HEK293 (cell line): ENCODE measurements around the gene CD8B.

Source experiments
- KLF1 ChIP-seq: fragments of 450-650 bp; formaldehyde crosslinking; IDR thresholded peaks from 2 replicates; pipeline ENCODE4 v1.5.1; 2016; ENCODE audit warnings: missing biosample characterization, missing genetic modification characterization
- OVOL3 ChIP-seq: fragments of 450-650 bp; formaldehyde crosslinking; IDR thresholded peaks from 2 replicates; pipeline ENCODE4 v1.5.1; 2016; ENCODE audit warnings: missing biosample characterization, missing genetic modification characterization
- SCRT1 ChIP-seq: fragments of 450-650 bp; formaldehyde crosslinking; IDR thresholded peaks from 2 replicates; pipeline ENCODE4 v1.5.1; 2016; ENCODE audit warnings: missing biosample characterization, missing genetic modification characterization, borderline replicate concordance
- ZFP37 ChIP-seq: fragments of 450-650 bp; formaldehyde crosslinking; IDR thresholded peaks from 2 replicates; pipeline ENCODE4 v1.5.1; 2016; ENCODE audit warnings: missing biosample characterization, missing genetic modification characterization
- ZNF133 ChIP-seq: fragments of 450-650 bp; formaldehyde crosslinking; IDR thresholded peaks from 2 replicates; pipeline ENCODE4 v1.5.1; 2016; ENCODE audit warnings: missing biosample characterization, missing genetic modification characterization
- ZNF19 ChIP-seq: fragments of 450-650 bp; formaldehyde crosslinking; IDR thresholded peaks from 2 replicates; pipeline ENCODE4; 2016; ENCODE audit warnings: missing biosample characterization, missing genetic modification characterization, low read depth
- ZNF2 ChIP-seq: fragments of 450-650 bp; formaldehyde crosslinking; IDR thresholded peaks from 2 replicates; pipeline ENCODE4 v1.5.1; 2016; ENCODE audit warnings: missing biosample characterization, missing genetic modification characterization
- ZNF214 ChIP-seq: fragments of 450-650 bp; formaldehyde crosslinking; IDR thresholded peaks from 2 replicates; pipeline ENCODE4 v1.5.1; 2017; ENCODE audit warnings: missing biosample characterization, mild to moderate bottlenecking, missing genetic modification characterization, borderline replicate concordance
- ZNF248 ChIP-seq: fragments of 450-650 bp; formaldehyde crosslinking; IDR thresholded peaks from 2 replicates; pipeline ENCODE4 v1.5.1; 2017; ENCODE audit warnings: missing biosample characterization, missing genetic modification characterization
- ZNF292 ChIP-seq: fragments of 450-650 bp; formaldehyde crosslinking; IDR thresholded peaks from 2 replicates; pipeline ENCODE4 v1.5.1; 2016; ENCODE audit warnings: low read depth, missing biosample characterization, missing genetic modification characterization, borderline replicate concordance
- ZNF366 ChIP-seq: fragments of 450-650 bp; formaldehyde crosslinking; conservative IDR thresholded peaks from 2 replicates; pipeline ENCODE4 v1.5.1; 2016; ENCODE audit warnings: missing biosample characterization, missing genetic modification characterization
- ZNF433 ChIP-seq: fragments of 450-650 bp; formaldehyde crosslinking; IDR thresholded peaks from 2 replicates; pipeline ENCODE4 v1.5.1; 2016; ENCODE audit warnings: missing biosample characterization, missing genetic modification characterization, low read depth
- ZNF473 ChIP-seq: fragments of 450-650 bp; formaldehyde crosslinking; IDR thresholded peaks from 2 replicates; pipeline ENCODE4 v1.5.1; 2017; ENCODE audit warnings: missing biosample characterization, missing genetic modification characterization
- ZNF501 ChIP-seq: fragments of 450-650 bp; formaldehyde crosslinking; IDR thresholded peaks from 2 replicates; pipeline ENCODE4 v1.5.1; 2016; ENCODE audit warnings: missing biosample characterization, missing genetic modification characterization
- ZNF561 ChIP-seq: fragments of 450-650 bp; IDR thresholded peaks from 2 replicates; pipeline ENCODE4 v1.5.1; 2018; ENCODE audit warnings: missing biosample characterization, missing genetic modification characterization, borderline replicate concordance
- ZNF624 ChIP-seq: fragments of 450-650 bp; formaldehyde crosslinking; IDR thresholded peaks from 2 replicates; pipeline ENCODE4 v1.5.1; 2017; ENCODE audit warnings: missing biosample characterization, missing genetic modification characterization
- ZNF654 ChIP-seq: fragments of 450-650 bp; formaldehyde crosslinking; IDR thresholded peaks from 2 replicates; pipeline ENCODE4 v1.5.1; 2016; ENCODE audit warnings: low read depth, missing biosample characterization, missing genetic modification characterization
- ZNF777 ChIP-seq: fragments of 450-650 bp; formaldehyde crosslinking; IDR thresholded peaks from 2 replicates; pipeline ENCODE4 v1.5.1; 2017; ENCODE audit warnings: missing biosample characterization, missing genetic modification characterization, borderline replicate concordance
- ZXDB ChIP-seq: fragments of 450-650 bp; formaldehyde crosslinking; IDR thresholded peaks from 2 replicates; pipeline ENCODE4 v1.5.1; 2016; ENCODE audit warnings: missing biosample characterization, missing genetic modification characterization
- TF ChIP-seq, protein P1 (sequence below): IDR thresholded peaks from 2 replicates; pipeline ENCODE4 v1.6.1; 2011; ENCODE audit warnings: mild to moderate bottlenecking, low read depth, low read length, borderline replicate concordance
- TF ChIP-seq, protein P2 (sequence below): fragments of 450-650 bp; formaldehyde crosslinking; IDR thresholded peaks from 2 replicates; pipeline ENCODE4 v1.5.1; 2017; ENCODE audit warnings: missing biosample characterization, missing genetic modification characterization
- TF ChIP-seq, protein P3 (sequence below): fragments of 450-650 bp; formaldehyde crosslinking; IDR thresholded peaks from 2 replicates; pipeline ENCODE4 v1.5.1; 2016; ENCODE audit warnings: missing biosample characterization, missing genetic modification characterization
- TF ChIP-seq, protein P4 (sequence below): fragments of 450-650 bp; formaldehyde crosslinking; IDR thresholded peaks from 2 replicates; pipeline ENCODE4 v1.5.1; 2017; ENCODE audit warnings: missing biosample characterization, missing genetic modification characterization
- TF ChIP-seq, protein P5 (sequence below): fragments of 450-650 bp; formaldehyde crosslinking; IDR thresholded peaks from 2 replicates; pipeline ENCODE4 v1.5.0; 2017; ENCODE audit warnings: missing biosample characterization, missing genetic modification characterization, borderline replicate concordance
- TF ChIP-seq, protein P6 (sequence below): fragments of 450-650 bp; formaldehyde crosslinking; IDR thresholded peaks from 2 replicates; pipeline ENCODE4 v1.5.1; 2016; ENCODE audit warnings: missing biosample characterization, missing genetic modification characterization

CD8B gene

DNA sequence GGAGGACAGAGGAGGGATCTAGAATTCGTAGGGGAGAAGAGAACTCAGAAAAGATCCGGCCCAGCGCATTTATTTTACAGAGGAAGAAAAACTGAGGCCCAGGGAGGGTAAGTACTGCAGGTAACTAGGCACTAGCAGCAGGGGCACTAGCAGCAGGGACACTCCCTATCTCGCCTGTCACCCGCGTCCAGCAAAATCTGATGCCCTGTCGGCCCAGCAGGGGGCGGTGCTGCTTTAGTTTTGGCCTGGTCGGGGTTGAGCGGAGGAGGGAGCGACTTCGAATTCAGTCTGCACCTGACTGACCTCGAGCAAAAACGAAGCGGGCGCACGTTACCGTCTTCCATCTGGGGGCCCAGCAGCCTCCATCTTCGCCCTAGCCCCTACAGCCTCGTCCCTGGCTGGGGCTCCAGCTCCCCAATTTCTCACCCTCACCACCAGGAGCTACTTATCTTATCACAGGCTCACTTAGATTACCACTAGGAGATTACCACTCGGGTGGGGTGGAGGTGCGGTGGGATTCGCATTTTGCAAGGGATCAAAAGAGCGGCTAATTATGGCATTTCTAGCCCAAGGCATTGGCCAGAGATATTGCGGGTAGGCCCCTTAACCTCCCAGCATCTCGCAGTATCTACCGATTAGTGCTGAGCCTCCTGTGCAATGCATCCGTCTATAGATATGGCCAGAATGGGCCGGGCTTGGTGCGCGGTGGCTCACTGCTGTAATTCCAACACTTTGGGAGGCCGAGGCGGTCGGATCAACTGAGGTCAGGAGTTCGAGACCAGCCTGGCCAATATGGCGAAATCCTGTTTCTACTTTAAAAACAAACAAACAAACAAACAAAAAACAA, 53.1 kb downstream of the CD8B start (continued):
- no peak for TF ChIP-seq KLF1 (tag by site-specific recombination)
- no peak for TF ChIP-seq ZNF248 (tag by site-specific recombination)
- no peak for TF ChIP-seq ZNF133 (tag by site-specific recombination)
- 0 out of 2 replicates have a peak, but pooled peaks have one; percentile 37 for TF ChIP-seq ZNF366 (tag by site-specific recombination)
- TF ChIP-seq, protein P1, sequence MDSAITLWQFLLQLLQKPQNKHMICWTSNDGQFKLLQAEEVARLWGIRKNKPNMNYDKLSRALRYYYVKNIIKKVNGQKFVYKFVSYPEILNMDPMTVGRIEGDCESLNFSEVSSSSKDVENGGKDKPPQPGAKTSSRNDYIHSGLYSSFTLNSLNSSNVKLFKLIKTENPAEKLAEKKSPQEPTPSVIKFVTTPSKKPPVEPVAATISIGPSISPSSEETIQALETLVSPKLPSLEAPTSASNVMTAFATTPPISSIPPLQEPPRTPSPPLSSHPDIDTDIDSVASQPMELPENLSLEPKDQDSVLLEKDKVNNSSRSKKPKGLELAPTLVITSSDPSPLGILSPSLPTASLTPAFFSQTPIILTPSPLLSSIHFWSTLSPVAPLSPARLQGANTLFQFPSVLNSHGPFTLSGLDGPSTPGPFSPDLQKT = no peak
- TF ChIP-seq, protein P2, sequence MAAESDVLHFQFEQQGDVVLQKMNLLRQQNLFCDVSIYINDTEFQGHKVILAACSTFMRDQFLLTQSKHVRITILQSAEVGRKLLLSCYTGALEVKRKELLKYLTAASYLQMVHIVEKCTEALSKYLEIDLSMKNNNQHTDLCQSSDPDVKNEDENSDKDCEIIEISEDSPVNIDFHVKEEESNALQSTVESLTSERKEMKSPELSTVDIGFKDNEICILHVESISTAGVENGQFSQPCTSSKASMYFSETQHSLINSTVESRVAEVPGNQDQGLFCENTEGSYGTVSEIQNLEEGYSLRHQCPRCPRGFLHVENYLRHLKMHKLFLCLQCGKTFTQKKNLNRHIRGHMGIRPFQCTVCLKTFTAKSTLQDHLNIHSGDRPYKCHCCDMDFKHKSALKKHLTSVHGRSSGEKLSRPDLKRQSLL (tag by site-specific recombination) = no peak
- TF ChIP-seq, protein P3, sequence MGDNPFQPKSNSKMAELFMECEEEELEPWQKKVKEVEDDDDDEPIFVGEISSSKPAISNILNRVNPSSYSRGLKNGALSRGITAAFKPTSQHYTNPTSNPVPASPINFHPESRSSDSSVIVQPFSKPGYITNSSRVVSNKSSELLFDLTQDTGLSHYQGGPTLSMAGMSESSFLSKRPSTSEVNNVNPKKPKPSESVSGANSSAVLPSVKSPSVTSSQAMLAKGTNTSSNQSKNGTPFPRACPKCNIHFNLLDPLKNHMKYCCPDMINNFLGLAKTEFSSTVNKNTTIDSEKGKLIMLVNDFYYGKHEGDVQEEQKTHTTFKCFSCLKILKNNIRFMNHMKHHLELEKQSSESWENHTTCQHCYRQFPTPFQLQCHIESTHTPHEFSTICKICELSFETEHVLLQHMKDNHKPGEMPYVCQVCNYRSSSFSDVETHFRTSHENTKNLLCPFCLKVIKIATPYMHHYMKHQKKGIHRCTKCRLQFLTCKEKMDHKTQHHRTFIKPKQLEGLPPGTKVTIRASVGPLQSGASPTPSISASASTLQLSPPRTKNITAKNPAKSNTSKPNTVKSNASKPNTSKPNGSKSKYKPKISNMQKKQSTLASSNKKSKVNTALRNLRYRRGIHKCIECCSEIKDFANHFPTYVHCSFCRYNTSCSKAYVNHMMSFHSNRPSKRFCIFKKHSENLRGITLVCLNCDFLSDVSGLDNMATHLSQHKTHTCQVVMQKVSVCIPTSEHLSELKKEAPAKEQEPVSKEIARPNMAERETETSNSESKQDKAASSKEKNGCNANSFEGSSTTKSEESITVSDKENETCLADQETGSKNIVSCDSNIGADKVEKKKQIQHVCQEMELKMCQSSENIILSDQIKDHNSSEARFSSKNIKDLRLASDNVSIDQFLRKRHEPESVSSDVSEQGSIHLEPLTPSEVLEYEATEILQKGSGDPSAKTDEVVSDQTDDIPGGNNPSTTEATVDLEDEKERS = 0 out of 2 replicates have a peak, but pooled peaks have one; percentile 17
- no peak for TF ChIP-seq ZNF19 (tag by site-specific recombination)
- TF ChIP-seq OVOL3 (tag by site-specific recombination) = no peak
- no peak for TF ChIP-seq ZNF214 (tag by site-specific recombination)
- TF ChIP-seq ZXDB (tag by site-specific recombination) = peak; percentile 92
- peak; percentile 72; the same call in 1 of the 2 replicates for TF ChIP-seq ZNF561 (tag by site-specific recombination)
- TF ChIP-seq ZNF433 (tag by site-specific recombination) = no peak
- TF ChIP-seq ZNF777 (tag by site-specific recombination) = peak; percentile 31; the same call in 1 of the 2 replicates
- TF ChIP-seq, protein P4, sequence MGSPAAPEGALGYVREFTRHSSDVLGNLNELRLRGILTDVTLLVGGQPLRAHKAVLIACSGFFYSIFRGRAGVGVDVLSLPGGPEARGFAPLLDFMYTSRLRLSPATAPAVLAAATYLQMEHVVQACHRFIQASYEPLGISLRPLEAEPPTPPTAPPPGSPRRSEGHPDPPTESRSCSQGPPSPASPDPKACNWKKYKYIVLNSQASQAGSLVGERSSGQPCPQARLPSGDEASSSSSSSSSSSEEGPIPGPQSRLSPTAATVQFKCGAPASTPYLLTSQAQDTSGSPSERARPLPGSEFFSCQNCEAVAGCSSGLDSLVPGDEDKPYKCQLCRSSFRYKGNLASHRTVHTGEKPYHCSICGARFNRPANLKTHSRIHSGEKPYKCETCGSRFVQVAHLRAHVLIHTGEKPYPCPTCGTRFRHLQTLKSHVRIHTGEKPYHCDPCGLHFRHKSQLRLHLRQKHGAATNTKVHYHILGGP (tag by site-specific recombination) = no peak
- TF ChIP-seq, protein P5, sequence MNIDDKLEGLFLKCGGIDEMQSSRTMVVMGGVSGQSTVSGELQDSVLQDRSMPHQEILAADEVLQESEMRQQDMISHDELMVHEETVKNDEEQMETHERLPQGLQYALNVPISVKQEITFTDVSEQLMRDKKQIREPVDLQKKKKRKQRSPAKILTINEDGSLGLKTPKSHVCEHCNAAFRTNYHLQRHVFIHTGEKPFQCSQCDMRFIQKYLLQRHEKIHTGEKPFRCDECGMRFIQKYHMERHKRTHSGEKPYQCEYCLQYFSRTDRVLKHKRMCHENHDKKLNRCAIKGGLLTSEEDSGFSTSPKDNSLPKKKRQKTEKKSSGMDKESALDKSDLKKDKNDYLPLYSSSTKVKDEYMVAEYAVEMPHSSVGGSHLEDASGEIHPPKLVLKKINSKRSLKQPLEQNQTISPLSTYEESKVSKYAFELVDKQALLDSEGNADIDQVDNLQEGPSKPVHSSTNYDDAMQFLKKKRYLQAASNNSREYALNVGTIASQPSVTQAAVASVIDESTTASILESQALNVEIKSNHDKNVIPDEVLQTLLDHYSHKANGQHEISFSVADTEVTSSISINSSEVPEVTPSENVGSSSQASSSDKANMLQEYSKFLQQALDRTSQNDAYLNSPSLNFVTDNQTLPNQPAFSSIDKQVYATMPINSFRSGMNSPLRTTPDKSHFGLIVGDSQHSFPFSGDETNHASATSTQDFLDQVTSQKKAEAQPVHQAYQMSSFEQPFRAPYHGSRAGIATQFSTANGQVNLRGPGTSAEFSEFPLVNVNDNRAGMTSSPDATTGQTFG (tag by site-specific recombination) = no peak
- no peak for TF ChIP-seq ZFP37
- TF ChIP-seq, protein P6, sequence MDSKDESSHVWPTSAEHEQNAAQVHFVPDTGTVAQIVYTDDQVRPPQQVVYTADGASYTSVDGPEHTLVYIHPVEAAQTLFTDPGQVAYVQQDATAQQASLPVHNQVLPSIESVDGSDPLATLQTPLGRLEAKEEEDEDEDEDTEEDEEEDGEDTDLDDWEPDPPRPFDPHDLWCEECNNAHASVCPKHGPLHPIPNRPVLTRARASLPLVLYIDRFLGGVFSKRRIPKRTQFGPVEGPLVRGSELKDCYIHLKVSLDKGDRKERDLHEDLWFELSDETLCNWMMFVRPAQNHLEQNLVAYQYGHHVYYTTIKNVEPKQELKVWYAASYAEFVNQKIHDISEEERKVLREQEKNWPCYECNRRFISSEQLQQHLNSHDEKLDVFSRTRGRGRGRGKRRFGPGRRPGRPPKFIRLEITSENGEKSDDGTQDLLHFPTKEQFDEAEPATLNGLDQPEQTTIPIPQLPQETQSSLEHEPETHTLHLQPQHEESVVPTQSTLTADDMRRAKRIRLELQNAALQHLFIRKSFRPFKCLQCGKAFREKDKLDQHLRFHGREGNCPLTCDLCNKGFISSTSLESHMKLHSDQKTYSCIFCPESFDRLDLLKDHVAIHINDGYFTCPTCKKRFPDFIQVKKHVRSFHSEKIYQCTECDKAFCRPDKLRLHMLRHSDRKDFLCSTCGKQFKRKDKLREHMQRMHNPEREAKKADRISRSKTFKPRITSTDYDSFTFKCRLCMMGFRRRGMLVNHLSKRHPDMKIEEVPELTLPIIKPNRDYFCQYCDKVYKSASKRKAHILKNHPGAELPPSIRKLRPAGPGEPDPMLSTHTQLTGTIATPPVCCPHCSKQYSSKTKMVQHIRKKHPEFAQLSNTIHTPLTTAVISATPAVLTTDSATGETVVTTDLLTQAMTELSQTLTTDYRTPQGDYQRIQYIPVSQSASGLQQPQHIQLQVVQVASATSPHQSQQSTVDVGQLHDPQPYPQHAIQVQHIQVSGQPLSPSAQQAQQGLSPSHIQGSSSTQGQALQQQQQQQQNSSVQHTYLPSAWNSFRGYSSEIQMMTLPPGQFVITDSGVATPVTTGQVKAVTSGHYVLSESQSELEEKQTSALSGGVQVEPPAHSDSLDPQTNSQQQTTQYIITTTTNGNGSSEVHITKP (tag by site-specific recombination) = peak; percentile 46; the same call in 1 of the 2 replicates
- 0 out of 2 replicates have a peak, but pooled peaks have one; percentile 48 for TF ChIP-seq ZNF624
- 0 out of 2 replicates have a peak, but pooled peaks have one; percentile 20 for TF ChIP-seq ZNF473
- TF ChIP-seq SCRT1 (tag by site-specific recombination) = no peak
- TF ChIP-seq ZNF292 (tag by site-specific recombination) = no peak
- peak; percentile 56; the same call in 1 of the 2 replicates for TF ChIP-seq ZNF2 (tag by site-specific recombination)
- no peak for TF ChIP-seq ZNF501
- TF ChIP-seq ZNF654 (tag by site-specific recombination) = peak; percentile 95
